Stimulated activated CD4-positive, alpha-beta T cell treated with anti-CD3 and anti-CD28 coated beads, Interleukin-1b, Interleukin-23, amount 100 ng/mL, for 4 hours (primary cell): Measurements from ENCODE around the gene GPR22.

ENCODE experiments used
- DNase-seq, 2 donors: peaks; one replicate each; pipeline ENCODE4 v3.0.0-alpha.2; 2020; ENCODE audit warnings: low read depth in 2 of 2

Gene GPR22

DNA sequence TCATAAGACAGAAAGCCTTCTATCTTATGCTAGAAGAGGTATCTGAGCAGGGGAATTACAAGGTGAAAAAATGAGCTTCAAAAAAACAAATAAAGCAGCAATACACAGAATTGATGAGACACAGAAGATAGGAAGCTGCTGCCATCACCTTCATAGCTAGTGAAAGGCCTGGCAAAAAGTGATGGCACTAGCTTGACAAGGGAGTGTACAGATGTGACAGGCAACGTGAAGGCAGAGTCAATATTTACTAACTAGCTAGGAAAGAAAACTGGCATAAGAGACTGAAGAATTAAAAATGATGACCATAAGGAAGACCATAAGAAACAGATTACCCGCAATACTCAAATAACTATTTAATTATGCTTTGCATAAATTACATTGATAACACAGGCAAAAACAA, 9.4 kb downstream of the GPR22 start:
- no peak for DNase-seq

DNA sequence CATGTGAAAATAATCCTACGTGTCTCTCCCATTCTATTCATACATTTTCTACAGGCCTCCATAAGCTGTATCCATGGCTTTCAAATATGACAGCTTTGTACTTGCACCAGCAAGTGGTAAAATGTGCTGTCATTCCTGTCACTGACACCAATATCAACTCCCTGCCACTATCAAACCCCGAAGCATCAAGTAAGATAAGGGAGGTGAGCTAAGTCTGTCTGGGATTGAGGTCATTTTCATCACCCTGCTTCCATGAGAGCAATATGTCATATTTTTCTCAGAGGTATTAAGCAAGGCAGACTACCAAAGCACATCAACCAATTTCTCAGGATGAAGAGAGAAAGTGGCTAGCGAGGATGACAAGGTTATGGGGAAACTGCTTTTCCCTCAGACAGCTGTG, 11.1 kb downstream of the GPR22 start:
- no peak for DNase-seq

DNA sequence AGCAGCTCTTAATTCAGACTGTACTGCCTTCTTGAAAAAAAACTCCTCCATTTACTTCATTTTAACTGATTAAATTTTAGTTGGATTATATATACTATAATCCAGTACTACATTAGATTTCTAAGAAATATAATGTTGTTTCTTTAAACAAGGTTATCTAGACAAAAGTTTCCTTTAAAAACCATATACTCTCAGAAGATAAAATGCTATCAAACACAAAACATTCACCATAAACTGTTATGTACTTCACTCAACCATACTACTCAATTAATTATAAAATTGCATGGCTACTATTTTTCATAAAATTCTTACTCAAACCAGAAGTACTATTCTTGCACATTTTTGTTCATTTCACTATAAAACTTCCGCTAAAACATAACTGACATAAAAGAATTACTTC, 12.7 kb downstream of the GPR22 start:
- no peak for DNase-seq

DNA sequence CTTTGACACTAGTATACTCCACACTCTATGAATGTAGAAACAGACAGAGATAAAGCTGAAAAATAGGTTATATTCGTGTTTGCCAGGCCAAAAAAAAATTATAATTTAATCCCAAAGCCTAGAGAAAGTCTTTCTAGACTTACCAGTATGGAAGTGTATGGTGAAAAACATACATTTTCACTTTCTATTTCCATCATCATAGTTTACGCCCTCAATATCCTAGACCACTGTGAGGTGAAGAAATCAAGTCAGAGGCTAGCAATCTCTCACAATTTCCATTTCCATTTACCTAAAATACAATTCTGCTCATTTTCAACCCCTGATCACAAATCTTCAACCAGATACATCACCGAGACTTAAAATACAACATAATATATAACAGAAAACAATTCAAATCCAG, 16.2 kb downstream of the GPR22 start:
- no peak for DNase-seq

DNA sequence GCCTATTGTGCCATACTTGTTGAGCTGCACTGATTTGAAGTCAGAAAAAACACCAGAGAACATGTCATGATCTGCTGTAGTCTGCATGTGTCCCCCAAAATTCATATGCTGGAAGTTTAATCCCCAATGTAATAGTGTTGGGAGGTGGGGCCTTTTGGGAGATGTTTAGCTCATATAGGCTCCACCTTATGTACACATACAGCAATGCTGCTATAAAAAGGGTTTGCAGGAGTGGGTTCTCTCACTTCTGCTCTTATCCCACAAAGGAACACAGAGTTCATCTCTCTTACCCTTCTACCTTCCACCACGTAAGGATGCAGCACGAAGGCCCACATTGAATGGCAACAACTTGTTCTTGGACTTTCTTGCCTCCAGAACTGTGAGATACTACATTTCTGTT, 23.0 kb downstream of the GPR22 start:
- no peak for DNase-seq

DNA sequence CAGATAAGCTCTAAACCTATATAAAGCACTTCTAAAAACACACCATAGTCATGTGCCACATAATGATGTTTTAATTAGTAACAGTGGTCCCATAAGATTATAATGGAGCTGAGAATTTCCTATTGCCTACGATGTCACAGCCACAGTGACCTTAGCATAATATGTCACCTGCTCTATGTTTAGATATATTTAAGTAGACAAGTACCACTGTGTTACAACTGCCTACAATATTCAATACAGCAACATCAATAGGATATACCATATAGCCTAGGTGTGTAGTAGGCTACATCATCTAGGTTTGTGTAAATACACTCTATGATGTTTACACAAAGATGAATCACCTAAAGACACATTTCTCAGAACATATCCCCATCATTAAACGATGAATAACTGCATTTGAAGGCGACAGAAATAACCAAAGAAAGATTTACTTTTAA, 24.5 kb downstream of the GPR22 start:
- DNase-seq = no peak

DNA sequence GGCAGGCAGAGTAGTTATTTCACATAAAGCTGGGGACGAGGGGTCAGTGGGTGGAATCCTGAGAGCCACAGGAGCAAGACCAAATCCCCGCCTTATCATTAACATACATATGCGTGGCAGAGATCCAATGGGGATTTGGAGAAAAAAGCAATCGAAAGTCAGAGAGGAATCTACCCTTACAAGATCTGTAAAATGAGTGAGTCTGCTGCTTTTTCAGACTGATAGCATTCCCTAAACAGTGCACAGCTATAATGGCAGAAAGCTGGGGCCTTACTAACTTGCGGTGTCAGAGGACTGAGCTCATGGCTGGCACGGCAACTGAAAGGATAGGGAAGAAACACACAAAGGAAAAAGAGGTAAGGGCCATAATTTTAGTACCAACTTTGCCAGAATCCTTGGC, 25.0 kb downstream of the GPR22 start:
- DNase-seq = no peak

DNA sequence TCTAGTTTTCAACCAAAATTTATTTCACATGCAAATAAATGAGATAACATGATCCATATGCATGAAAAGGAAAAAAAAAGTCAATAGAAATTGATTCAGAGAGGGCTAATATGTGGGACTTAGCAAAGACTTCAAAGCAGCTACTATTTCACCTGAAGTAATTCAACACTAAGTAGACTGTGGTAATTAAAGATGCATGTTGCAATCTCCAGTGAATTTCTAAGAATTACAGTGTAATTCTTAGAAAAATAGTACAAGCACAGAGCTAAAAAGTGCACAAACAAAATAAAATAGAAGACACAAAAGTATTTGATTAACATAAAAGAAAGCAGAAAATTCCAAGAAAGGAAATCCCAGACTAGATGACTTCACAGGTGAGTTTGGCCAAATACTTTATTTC, 25.7 kb downstream of the GPR22 start:
- DNase-seq = no peak

DNA sequence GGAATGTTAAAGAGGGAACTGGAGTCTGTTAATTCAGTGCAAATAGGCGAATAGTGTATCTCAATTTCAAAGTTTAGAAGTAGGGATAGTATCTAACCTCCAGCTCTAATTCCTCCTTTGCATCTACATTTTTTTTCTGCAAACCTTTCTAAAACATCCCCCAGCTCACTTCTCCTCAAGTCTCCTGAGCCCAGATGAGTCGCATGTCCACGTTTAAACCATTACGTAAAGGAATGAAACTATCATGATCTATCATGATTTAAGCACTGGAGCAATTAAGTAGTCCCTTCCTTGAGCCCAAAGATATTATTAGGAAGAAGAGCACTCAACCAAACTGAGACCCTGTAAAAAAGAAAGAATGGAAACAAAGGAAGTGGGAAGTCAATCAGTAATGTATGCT, 29.9 kb downstream of the GPR22 start:
- no peak for DNase-seq

DNA sequence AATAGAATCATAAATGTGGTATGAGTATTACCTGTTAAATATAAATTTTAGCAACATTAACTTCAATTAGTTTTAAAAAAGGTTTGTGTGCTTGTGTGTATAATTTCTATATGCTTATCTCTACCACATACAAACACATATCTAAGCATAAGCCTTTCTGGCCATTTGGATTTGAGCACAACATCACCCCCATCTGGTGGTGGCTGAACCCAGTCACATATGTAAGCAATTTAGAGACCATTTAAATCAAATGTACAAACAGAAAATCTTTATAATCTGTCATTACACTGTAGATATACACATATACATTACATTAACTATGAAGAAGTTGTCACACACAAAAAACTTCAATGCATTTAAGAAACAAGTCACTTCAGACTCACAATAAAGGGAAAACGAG, 31.7 kb downstream of the GPR22 start:
- no peak for DNase-seq

DNA sequence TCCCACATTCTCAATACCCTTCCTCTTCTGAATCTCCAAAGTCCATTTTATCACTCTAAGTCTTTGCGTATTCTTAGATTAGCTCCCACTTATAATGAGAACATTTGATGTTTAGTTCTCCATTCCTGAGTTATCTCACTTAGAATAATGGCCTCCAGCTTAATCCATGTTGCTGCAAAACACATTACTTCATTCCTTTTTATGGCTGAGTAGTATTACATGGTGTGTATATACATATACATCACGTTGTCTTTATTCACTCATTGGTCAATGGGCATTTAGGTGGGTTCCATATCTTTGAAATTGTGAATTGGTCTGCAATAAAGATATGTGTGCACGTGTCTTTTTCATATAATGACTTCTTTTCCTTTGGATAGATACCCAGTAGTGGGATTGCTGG, 32.3 kb downstream of the GPR22 start:
- DNase-seq = no peak

DNA sequence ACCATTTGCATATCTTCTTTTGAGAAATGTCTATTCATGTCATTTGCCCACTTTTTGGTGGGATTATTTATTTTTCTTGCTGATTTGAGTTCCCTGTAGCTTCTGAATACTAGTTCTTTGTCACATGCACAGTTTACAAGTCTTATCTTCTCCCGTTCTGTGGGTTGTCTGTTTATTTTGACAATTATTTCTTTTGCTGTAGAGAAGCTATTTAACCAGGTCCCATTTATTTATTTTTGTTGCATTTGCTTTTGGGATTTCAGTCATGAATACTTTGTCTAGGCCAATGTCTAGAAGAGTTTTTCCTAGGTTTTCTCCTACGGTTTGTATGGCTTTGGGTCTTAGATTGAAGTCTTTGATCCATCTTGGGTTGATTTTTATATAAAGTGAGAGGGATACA, 32.9 kb downstream of the GPR22 start:
- DNase-seq = no peak

DNA sequence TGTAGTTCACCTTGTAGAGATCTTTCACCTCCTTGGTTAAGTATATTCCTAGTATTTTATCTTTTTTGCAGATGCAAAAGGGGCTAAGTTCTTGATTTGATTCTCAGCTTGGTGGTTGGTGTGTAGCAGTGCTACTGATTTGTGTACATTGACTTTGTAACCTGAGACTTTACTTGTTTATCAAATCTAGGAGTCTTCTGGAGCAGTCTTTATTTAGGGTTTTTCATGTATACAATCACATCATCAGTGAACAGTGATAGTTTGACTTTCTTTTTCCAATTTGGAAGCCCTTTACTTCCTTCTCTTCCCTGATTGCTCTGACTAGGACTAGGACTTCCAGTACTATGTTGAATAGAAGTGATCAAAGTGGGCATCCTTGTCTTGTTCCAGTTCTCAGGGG, 33.8 kb downstream of the GPR22 start:
- DNase-seq = no peak

DNA sequence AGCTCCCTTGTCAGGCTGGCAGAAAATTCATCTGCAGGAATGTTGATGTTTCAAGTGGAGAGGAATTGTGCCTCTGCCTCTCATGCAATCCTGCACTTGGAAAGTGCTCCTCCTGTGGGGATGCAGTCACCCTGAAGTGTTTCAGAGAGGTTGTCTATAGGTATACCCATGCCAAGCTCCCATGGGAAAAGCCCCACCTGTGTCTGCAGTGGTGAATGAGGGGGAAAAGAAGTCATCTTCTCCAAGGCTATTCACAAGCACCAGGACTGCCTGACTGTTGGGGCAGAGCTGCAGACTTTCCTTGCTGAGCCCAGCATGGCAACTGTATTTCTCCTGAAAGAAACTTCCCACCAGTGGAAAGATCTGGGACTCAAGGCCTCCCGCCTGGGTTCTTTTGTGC, 35.5 kb downstream of the GPR22 start:
- no peak for DNase-seq

DNA sequence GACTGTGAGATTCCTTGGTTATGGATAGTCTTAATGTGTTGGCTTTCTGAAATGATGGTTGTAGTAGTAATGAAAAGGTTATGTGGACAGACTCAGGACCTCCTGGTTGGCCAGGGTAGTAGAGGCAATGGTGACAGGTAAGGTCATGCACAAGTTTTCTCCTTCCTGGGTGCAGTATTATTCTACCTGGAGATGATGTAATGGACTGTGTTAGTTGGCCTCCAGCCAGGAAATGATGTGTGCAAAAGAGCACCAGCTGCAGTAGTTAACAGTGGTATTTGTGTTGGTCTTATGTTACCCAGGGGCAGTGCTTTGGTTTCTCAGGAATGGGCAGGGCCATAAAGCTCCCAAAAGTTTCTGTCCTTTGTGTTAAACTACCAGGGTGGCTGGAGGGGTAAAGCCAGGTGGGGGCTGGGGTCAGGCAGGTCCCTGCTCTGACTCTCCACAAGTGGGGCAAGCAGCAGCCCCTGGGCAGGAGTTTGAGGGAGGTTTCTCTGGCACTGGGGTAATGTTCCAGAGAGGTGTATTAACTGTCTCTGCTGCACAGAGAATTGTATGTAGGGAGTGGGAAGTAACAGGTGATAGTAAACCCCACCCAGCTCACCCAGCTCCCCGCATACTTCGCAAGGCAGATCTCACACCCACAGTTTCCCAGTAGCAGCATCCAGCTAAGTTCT, 36.3 kb downstream of the GPR22 start:
- DNase-seq = no peak

DNA sequence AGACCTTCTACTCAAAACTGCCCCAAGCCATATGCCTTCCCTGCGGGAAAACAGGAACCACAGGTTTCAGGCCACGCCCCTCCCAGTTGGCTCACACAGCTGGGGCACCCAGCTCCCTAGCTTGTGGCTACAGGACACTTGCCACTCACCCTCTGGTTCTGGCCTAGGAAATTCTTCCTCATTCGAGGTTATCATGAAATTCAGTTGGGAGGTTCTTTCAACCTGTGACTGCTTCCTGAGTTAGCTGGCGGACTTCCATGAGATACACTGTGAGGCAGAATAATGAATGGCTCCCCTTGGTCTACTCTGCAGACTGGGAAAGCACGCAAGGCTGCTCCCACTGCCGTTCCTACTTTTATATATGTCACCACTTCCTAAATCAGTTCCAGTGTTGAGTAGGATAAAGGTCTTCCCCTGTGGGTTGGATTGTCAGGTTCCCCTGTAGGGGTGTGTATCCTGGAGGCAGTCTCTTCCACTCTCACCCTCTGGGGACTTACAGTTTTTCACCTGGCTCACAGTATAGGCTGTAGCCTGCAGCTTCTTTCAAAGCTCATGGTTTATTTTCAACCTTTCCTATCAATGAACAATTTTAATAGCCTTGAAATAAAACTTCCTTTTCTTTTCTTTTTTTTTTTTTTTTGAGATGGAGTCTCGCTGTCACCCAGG, 37.0 kb downstream of the GPR22 start:
- no peak for DNase-seq
